ENCODE results near the gene MGAT3. TPM values are rescaled to one million over a fixed set of nuclear protein-coding genes. Genes with fewer than 3 reads are reported as not detected.

Gene MGAT3
- total and polyA plus RNA-seq, 2 of the 8 experiments (the other 6 are each of a cell fraction or from before 2014, with no cell fraction given), result 4.3 to 9.2 TPM

GRCh38 chr22:39419096-39419495 is 37.7 kb upstream of the MGAT3 start:
- no peak overlapping the region for H4K5ac ChIP-seq (ENCODE audit: insufficient read length, low read depth, low read length)
- H2BK12ac ChIP-seq (ENCODE audit: low read depth, low read length), result no peak overlapping the region
- H4K91ac ChIP-seq (replicated peaks; ENCODE audit: insufficient read length, low read length), result no peak overlapping the region
- DNase-seq (ENCODE audit: low read depth in 1 of 2, low spot score in 2 of 2) (no peak), FAIRE-seq (no peak)
- H4K8ac ChIP-seq (ENCODE audit: extremely low read depth, insufficient read depth, low read length), result no peak overlapping the region; the same call in 1 of the 2 replicates
- CTCF ChIA-PET (ENCODE audit: partially characterized antibody), result interaction anchor here (0.6 to 3.2 kb wide), 7 partner anchors 8 to 78 kb away, joined by 3 to 10 read pairs (median 3); no protein-coding TSS in a partner anchor
- no peak overlapping the region for H2BK5ac ChIP-seq (ENCODE audit: low read depth, low read length)
- no peak overlapping the region for H3K18ac ChIP-seq (ENCODE audit: extremely low read depth, low read length)
- no peaks in the 10 kb centered on the region for H3K79me1 ChIP-seq (ENCODE audit: low read depth, low read length)
- H2BK120ac ChIP-seq (replicated peaks; ENCODE audit: low read depth, low read length), result no peak overlapping the region
- H3K4me1 ChIP-seq (replicated peaks in 1 of 4; ENCODE audit: control insufficient read depth in 3 of 4, insufficient read depth in 4 of 4, low read length in 3 of 4), result no peaks in the 10 kb centered on the region
- H2AK5ac ChIP-seq (ENCODE audit: low read depth, low read length), result no peak overlapping the region
- H3K4me2 ChIP-seq (ENCODE audit: insufficient read depth in 1 of 2, low read depth in 2 of 2, low read length in 2 of 2), result no peak overlapping the region
- no peak overlapping the region for H2BK20ac ChIP-seq (ENCODE audit: low read length)
- H4K20me1 ChIP-seq (replicated peaks in 1 of 2; ENCODE audit: control insufficient read depth in 1 of 2, insufficient read depth in 2 of 2, low read length in 2 of 2), result peaks cover 0 to 2% of the 10 kb centered on the region in 2 experiments
- H3K36me3 ChIP-seq (ENCODE audit: control insufficient read depth in 2 of 4, insufficient read depth in 4 of 4, low read length in 3 of 4), result peaks cover 2 to 35% (median 12%) of the 10 kb centered on the region in 4 experiments; a peak in 6 of 8 replicates
- H3K27ac ChIP-seq (ENCODE audit: low read depth, low read length), result no peak overlapping the region
- no peaks in the 10 kb centered on the region for H3K27me3 ChIP-seq (replicated peaks in 1 of 4; ENCODE audit: control insufficient read depth in 3 of 4, extremely low read depth in 1 of 4, insufficient read depth in 3 of 4, low read length in 3 of 4)
- no peak overlapping the region for H3K56ac ChIP-seq (replicated peaks; ENCODE audit: insufficient read length, low read depth, low read length)
- H3K79me2 ChIP-seq (ENCODE audit: control insufficient read depth in 1 of 2, insufficient read depth in 2 of 2, low read length in 2 of 2), result no peaks in the 10 kb centered on the region
- no peak overlapping the region for H3K4me3 ChIP-seq (ENCODE audit: extremely low read depth in 1 of 4, insufficient read depth in 2 of 4, low read depth in 3 of 4, low read length in 4 of 4)
- no peaks in the 10 kb centered on the region for H3K9me3 ChIP-seq (ENCODE audit: insufficient read depth in 2 of 2, low read depth in 1 of 2, low read length in 1 of 2)
- no peak overlapping the region for H3K4ac ChIP-seq (replicated peaks; ENCODE audit: insufficient read length, low read depth, low read length)
- WGBS, 2 experiments (ENCODE audit: extremely low coverage in 1 of 2, insufficient coverage in 1 of 2, insufficient read length in 1 of 2, insufficient replicate concordance in 2 of 2, low coverage in 1 of 2, low lambda C conversion rate in 2 of 2, missing lambda C conversion rate in 1 of 2), result 94% methylated on average over 6 of the region's 6 CpGs; no CpG with 5 or more reads in 1 of the 2 experiments
- H3K23ac ChIP-seq (ENCODE audit: insufficient read length), result no peak overlapping the region
- H2BK15ac ChIP-seq (ENCODE audit: low read length), result no peak overlapping the region
- no peak overlapping the region for H3K14ac ChIP-seq (ENCODE audit: insufficient read length)
- H2AFZ ChIP-seq (ENCODE audit: low read length), result no peak overlapping the region
- H3K23me2 ChIP-seq (ENCODE audit: low read depth, low read length), result no peaks in the 10 kb centered on the region
- peak overlapping the region in 1 of 4 experiments; percentile 26; a peak in 1 of 7 replicates for H3K9ac ChIP-seq (replicated peaks in 1 of 4; ENCODE audit: extremely low read depth in 1 of 4, low read depth in 3 of 4, low read length in 3 of 4)
- POLR2A ChIA-PET (ENCODE audit: partially characterized antibody), result interaction anchor here (1.6 to 2.0 kb wide), 2 partner anchors 9 to 20 kb away, joined by 6 to 7 read pairs; partner anchors contain the start of gene TAB1
- TF ChIP-seq, protein P1, sequence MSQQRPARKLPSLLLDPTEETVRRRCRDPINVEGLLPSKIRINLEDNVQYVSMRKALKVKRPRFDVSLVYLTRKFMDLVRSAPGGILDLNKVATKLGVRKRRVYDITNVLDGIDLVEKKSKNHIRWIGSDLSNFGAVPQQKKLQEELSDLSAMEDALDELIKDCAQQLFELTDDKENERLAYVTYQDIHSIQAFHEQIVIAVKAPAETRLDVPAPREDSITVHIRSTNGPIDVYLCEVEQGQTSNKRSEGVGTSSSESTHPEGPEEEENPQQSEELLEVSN (IDR thresholded peaks at IDR 0.05), result no peak
- TF ChIP-seq SUZ12 (IDR thresholded peaks at IDR 0.05; ENCODE audit: low read length) (no peak), RBBP5 (IDR thresholded peaks at IDR 0.05; ENCODE audit: borderline replicate concordance, low read depth, low read length) (no peak), SP4 (IDR thresholded peaks at IDR 0.05; ENCODE audit: low read length) (no peak), EZH2 (IDR thresholded peaks at IDR 0.05; ENCODE audit: low read depth, low read length, severe bottlenecking) (no peak), YY1 (IDR thresholded peaks at IDR 0.05; ENCODE audit: low read depth, low read length) (no peak), TCF12 (IDR thresholded peaks at IDR 0.05; ENCODE audit: low read depth, low read length) (no peak), SAP30 (IDR thresholded peaks at IDR 0.05; ENCODE audit: insufficient read depth, insufficient replicate concordance, low read length) (no peak), MAX (IDR thresholded peaks at IDR 0.05) (no peak), KDM1A (IDR thresholded peaks at IDR 0.05; ENCODE audit: borderline replicate concordance, low read length) (no peak), RNF2 (IDR thresholded peaks at IDR 0.05; ENCODE audit: borderline replicate concordance, low read depth, low read length, missing control alignments, poor library complexity, severe bottlenecking) (no peak), CBX5 (IDR thresholded peaks at IDR 0.05; ENCODE audit: low read depth, low read length) (no peak)

Data from H1 (cell line).